ENCODE data around the gene GDPD3. TPM values are rescaled to one million over a fixed set of nuclear protein-coding genes. Genes with fewer than 3 reads are reported as not detected.

The GDPD3 gene
- total RNA-seq, 1 experiment from 2014 or later, result 3.8 TPM

- Histone ChIP-seq H3K27ac (ENCODE audit: insufficient read length, low read depth, low read length) (no peak overlapping the region), H3K4me1 (ENCODE audit: insufficient read depth, low read length) (no peaks in the 10 kb centered on the region), H3K56ac (ENCODE audit: insufficient read length, low read depth, low read length) (no peak overlapping the region), H4K5ac (ENCODE audit: insufficient read length, low read depth, low read length) (no peak overlapping the region), H3K9ac (ENCODE audit: extremely low read depth, insufficient read length, low read length) (no peak overlapping the region), H4K91ac (ENCODE audit: insufficient read length, low read depth, low read length) (no peak overlapping the region), H3K14ac (ENCODE audit: insufficient read depth, low read length) (no peak overlapping the region), H3K79me1 (ENCODE audit: insufficient read depth, low read depth, low read length, poor library complexity, severe bottlenecking) (no peaks in the 10 kb centered on the region), H3K18ac (ENCODE audit: insufficient read length, low read depth, low read length) (no peak overlapping the region), H2AFZ (ENCODE audit: low read length) (no peak overlapping the region), H3K4me2 (ENCODE audit: insufficient read depth, insufficient read length, low read length) (no peak overlapping the region), H3K23ac (ENCODE audit: insufficient read length, low read depth, low read length) (no peak overlapping the region), H2BK120ac (ENCODE audit: low read depth, low read length, poor library complexity, severe bottlenecking) (no peak overlapping the region), H2BK15ac (ENCODE audit: low read depth, low read length) (no peak overlapping the region), H2BK12ac (ENCODE audit: insufficient read length, low read depth, low read length) (no peak overlapping the region), H3K27me3 (ENCODE audit: insufficient read depth, low read length) (no peaks in the 10 kb centered on the region), H2AK5ac (ENCODE audit: insufficient read length, low read length) (no peak overlapping the region), H3T11ph (ENCODE audit: low read length) (no peak overlapping the region), H3K9me3 (ENCODE audit: control insufficient read depth, low read depth, low read length) (no peaks in the 10 kb centered on the region), H4K20me1 (ENCODE audit: control insufficient read depth, insufficient read depth, insufficient read length) (no peaks in the 10 kb centered on the region), H3K79me2 (ENCODE audit: insufficient read depth, low read length) (no peaks in the 10 kb centered on the region), H3K4ac (ENCODE audit: low read depth, low read length) (no peak overlapping the region), H3K23me2 (ENCODE audit: insufficient read length, low read depth, low read length, poor library complexity, severe bottlenecking) (no peaks in the 10 kb centered on the region), H2BK5ac (ENCODE audit: insufficient read length, low read length) (no peak overlapping the region), H4K8ac (replicated peaks; ENCODE audit: insufficient read length, low read depth, low read length) (no peak overlapping the region), H2BK20ac (ENCODE audit: low read depth, low read length, poor library complexity, severe bottlenecking) (no peak overlapping the region)
- Mint-ChIP-seq H3K9me3 (peaks cover 0 to 2% of the 10 kb centered on the region in 2 experiments; a peak in 1 of 5 replicates), H3K27me3 (ENCODE audit: low read depth) (peaks cover 2% of the 10 kb centered on the region), H3K36me3 (ENCODE audit: insufficient read depth in 1 of 3, low read depth in 3 of 3) (no peaks in the 10 kb centered on the region), H3K4me1 (no peaks in the 10 kb centered on the region), H3K4me3 (no peak overlapping the region; a peak in 1 of 5 replicates), H3K27ac (no peak overlapping the region)
- WGBS (ENCODE audit: extremely low coverage, insufficient read length, low lambda C conversion rate), result no CpG with 5 or more reads among the region's 2 CpGs
- TF ChIP-seq CTCF (conservative IDR thresholded peaks at IDR 0.05), result no peak
- DNase-seq, result no peak
Measured at GRCh38 chr16:30143347-30143702, 30.0 kb upstream of the GDPD3 start.

All from H9 (cell line).